Panc1 (cell line): ENCODE results near the gene EXOSC3. TPM values are rescaled to one million over a fixed set of nuclear protein-coding genes. Genes with fewer than 3 reads are reported as not detected.
A peak's percentile ranks its signal among the peaks of the same experiment; 100 is the strongest.
"Not testable (repeated sequence)": the region's sequence is repeated elsewhere in the genome, so short reads cannot be mapped to it uniquely, and the experiment has no call there.

Experiments used
- ATAC-seq: fragments of 200-7000 bp; cut with Tn5 transposase; 2 replicates; pipeline ENCODE4 v1.9.1; 2020; ENCODE audit warnings: mild to moderate bottlenecking, moderate library complexity
- BruUV-seq: library from RNA; stranded (reverse); fragments of 400-500 nt; replicated peaks from 2 replicates; lab custom pipeline; 2021; lab: Mats Ljungman, UMichigan
- CTCF ChIA-PET: fragments of 300-600 bp; sonication (Branson Sonifier 250); formaldehyde crosslinking; loops from one replicate; lab custom pipeline; 2022; ENCODE audit warnings: antibody characterized with exemption; lab: Charles Lee
- POLR2A ChIA-PET: fragments of 300-600 bp; sonication (Branson Sonifier 250); formaldehyde crosslinking; loops from one replicate; lab custom pipeline; 2022; ENCODE audit warnings: antibody characterized with exemption; lab: Charles Lee
- DNase-seq: peaks from one replicate; pipeline ENCODE4 v3.0.0-alpha.2; 2010; ENCODE audit warnings: low read depth, low spot score
- H3K27ac ChIP-seq: 2 replicates; pipeline ENCODE4 v1.5.1; 2011; ENCODE audit warnings: mild to moderate bottlenecking, low read length, inconsistent platforms
- H3K27me3 ChIP-seq: fragments of 200-500 bp; sonication (Bioruptor generic); 2 replicates; pipeline ENCODE4 v1.6.0; 2014; ENCODE audit warnings: low read length, inconsistent platforms; ENCODE audit not compliant: control insufficient read depth, insufficient read depth
- H3K36me3 ChIP-seq: fragments of 200-500 bp; sonication (Bioruptor generic); 2 replicates; pipeline ENCODE4 v1.5.1; 2014; ENCODE audit warnings: inconsistent platforms, mild to moderate bottlenecking, low read length, moderate library complexity; ENCODE audit not compliant: control insufficient read depth, insufficient read depth
- H3K4me1 ChIP-seq: 2 replicates; pipeline ENCODE4 v1.5.1; 2011; ENCODE audit warnings: inconsistent platforms, mild to moderate bottlenecking, low read length, moderate library complexity; ENCODE audit not compliant: control insufficient read depth, insufficient read depth
- H3K4me3 ChIP-seq, 2 experiments: 2 replicates each; pipeline ENCODE4 v1.5.1; 2011 to 2012; ENCODE audit warnings: low read depth in 2 of 2, low read length in 2 of 2, mild to moderate bottlenecking in 2 of 2, inconsistent platforms in 1 of 2, moderate library complexity in 1 of 2
- H3K9me3 ChIP-seq: fragments of 200-500 bp; sonication (Bioruptor generic); 2 replicates; pipeline ENCODE4 v1.5.1; 2014; ENCODE audit warnings: low read depth, mild to moderate bottlenecking, inconsistent platforms, low read length, moderate library complexity; ENCODE audit not compliant: control insufficient read depth, insufficient read depth
- POLR2AphosphoS5 ChIP-seq: IDR thresholded peaks from 2 replicates; pipeline ENCODE4 v1.6.1; 2012; ENCODE audit warnings: mild to moderate bottlenecking, low read depth, low read length, moderate library complexity
- REST ChIP-seq, 2 experiments: IDR thresholded peaks; 2 replicates each; pipeline ENCODE4 v1.6.1; 2011 to 2012; ENCODE audit warnings: low read depth in 2 of 2, control low read depth in 1 of 2, low read length in 1 of 2, mild to moderate bottlenecking in 1 of 2, moderate library complexity in 1 of 2; ENCODE audit not compliant: insufficient read depth in 1 of 2
- SIN3A ChIP-seq: IDR thresholded peaks from 2 replicates; pipeline ENCODE4 v1.6.1; 2012; ENCODE audit warnings: low read depth, mild to moderate bottlenecking, low read length, moderate library complexity, borderline replicate concordance; ENCODE audit not compliant: insufficient read depth
- TCF7L2 ChIP-seq: IDR thresholded peaks from 2 replicates; pipeline ENCODE4 v1.6.1; 2011; ENCODE audit warnings: mild to moderate bottlenecking, low read depth, low read length, inconsistent platforms
- in situ Hi-C: cut with HindIII; loops from 2 replicates; pipeline ENCODE4 v1.10.0; 2016; ENCODE audit warnings: low sequenced_read_pairs, low pct_unique_long_range_greater_than_20kb
- intact Hi-C: fragments of 100-400 bp; cut with micrococcal nuclease; formaldehyde crosslinking; loops from one replicate; pipeline ENCODE4 v1.10.0; 2022; ENCODE audit not compliant: unreplicated experiment
- total RNA-seq: library from RNA; stranded (reverse); gene quantifications from one replicate; pipeline ENCODE4 v1.2.1, GENCODE V29; 2021; ENCODE audit not compliant: unreplicated experiment
- TF ChIP-seq, protein P1 (sequence below): fragments of 450-650 bp; IDR thresholded peaks from 2 replicates; pipeline ENCODE4 v1.5.1; 2017; ENCODE audit warnings: mild to moderate bottlenecking

The EXOSC3 gene
- total RNA-seq, 1 experiment from 2014 or later, result 45.3 TPM

DNA sequence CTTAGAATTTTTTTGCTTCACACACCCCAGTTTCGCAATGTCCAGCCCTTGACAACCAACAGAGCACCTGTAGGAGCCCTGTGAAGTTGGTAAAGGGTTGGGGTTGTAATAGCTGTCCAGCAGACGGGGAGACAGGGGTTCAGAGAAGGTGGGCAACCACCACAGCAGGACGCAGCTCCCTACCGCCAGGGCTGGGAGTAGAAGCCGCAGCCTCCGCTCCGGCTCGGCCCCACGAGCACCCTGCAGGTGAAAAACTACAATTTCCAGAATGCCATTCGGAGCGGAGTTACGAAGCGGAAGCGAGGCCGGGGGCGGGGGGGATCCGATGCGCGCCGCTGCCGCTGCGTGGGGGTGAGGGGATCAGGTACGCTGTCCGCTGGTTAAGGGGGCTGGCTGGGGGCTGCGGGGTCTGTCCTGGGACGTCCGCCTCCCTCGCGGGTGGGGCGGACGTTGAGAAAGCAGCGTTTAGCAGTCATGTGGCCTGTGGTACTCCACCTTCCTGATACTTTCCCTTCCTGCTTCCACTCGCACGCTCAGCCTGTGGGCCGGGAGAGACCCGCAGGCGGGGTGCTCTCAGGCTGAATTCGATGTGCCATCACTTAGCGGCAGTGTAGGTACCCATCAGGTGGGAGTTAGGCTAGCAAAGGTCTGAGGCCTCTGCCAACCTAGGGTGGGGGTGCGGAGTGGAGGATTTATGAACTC, 31.2 kb downstream of the EXOSC3 start, which contains the start of gene TRMT10B:
TSS of gene TRMT10B (plus strand) at position 317 of the 702 bp plus-strand sequence. CDS start 8,127 bp downstream, outside the sequence.
- POLR2A ChIA-PET, result interaction anchor here (0.7 kb wide), 3 partner anchors 10 to 646 kb away, joined by 3 to 13 read pairs (median 4); no protein-coding TSS in a partner anchor
- Histone ChIP-seq H3K27me3 (no peaks in the 10 kb centered on the region), H3K4me1 (peaks cover 8% of the 10 kb centered on the region), H3K36me3 (no peaks in the 10 kb centered on the region), H3K4me3 (peak within 1 kb of the TSS; percentile 81 to 95), H3K9me3 (no peaks in the 10 kb centered on the region), H3K27ac (peak within 1 kb of the TSS; percentile 98)
- CTCF ChIA-PET, result no interaction called here
- DNase-seq, result no peak
- TF ChIP-seq REST (IDR thresholded peaks at IDR 0.05; ENCODE audit: insufficient read depth in 1 of 2, low read depth in 2 of 2, low read length in 1 of 2) (no peak), POLR2AphosphoS5 (peak; percentile 82)
- TSS peak; percentile 85 for BruUV-seq
- peak; percentile 96 for ATAC-seq
- in situ Hi-C loops, result no loop called here
- intact Hi-C loops, result no loop called here

- ATAC-seq (no peak), DNase-seq (no peak)
- CTCF ChIA-PET, result no interaction called here
- in situ Hi-C loops, result no loop called here
- Histone ChIP-seq H3K4me3 (peak overlapping the region; percentile 81 to 95), H3K9me3 (no peaks in the 10 kb centered on the region), H3K36me3 (no peaks in the 10 kb centered on the region), H3K4me1 (peaks cover 8% of the 10 kb centered on the region), H3K27me3 (no peaks in the 10 kb centered on the region), H3K27ac (peak overlapping the region; percentile 98)
- TF ChIP-seq, protein P1, sequence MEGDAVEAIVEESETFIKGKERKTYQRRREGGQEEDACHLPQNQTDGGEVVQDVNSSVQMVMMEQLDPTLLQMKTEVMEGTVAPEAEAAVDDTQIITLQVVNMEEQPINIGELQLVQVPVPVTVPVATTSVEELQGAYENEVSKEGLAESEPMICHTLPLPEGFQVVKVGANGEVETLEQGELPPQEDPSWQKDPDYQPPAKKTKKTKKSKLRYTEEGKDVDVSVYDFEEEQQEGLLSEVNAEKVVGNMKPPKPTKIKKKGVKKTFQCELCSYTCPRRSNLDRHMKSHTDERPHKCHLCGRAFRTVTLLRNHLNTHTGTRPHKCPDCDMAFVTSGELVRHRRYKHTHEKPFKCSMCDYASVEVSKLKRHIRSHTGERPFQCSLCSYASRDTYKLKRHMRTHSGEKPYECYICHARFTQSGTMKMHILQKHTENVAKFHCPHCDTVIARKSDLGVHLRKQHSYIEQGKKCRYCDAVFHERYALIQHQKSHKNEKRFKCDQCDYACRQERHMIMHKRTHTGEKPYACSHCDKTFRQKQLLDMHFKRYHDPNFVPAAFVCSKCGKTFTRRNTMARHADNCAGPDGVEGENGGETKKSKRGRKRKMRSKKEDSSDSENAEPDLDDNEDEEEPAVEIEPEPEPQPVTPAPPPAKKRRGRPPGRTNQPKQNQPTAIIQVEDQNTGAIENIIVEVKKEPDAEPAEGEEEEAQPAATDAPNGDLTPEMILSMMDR, result no peak
- TF ChIP-seq TCF7L2 (no peak), POLR2AphosphoS5 (no peak), SIN3A (no peak), REST (IDR thresholded peaks at IDR 0.05; ENCODE audit: insufficient read depth in 1 of 2, low read depth in 2 of 2, low read length in 1 of 2) (no peak)
- POLR2A ChIA-PET, result interaction anchor here (0.7 kb wide), 3 partner anchors 10 to 645 kb away, joined by 3 to 13 read pairs (median 4); no protein-coding TSS in a partner anchor
- intact Hi-C loops, result no loop called here
- no TSS peak for BruUV-seq
Measured at GRCh38 chr9:37752642-37753488, 32.0 kb downstream of the EXOSC3 start.

DNA sequence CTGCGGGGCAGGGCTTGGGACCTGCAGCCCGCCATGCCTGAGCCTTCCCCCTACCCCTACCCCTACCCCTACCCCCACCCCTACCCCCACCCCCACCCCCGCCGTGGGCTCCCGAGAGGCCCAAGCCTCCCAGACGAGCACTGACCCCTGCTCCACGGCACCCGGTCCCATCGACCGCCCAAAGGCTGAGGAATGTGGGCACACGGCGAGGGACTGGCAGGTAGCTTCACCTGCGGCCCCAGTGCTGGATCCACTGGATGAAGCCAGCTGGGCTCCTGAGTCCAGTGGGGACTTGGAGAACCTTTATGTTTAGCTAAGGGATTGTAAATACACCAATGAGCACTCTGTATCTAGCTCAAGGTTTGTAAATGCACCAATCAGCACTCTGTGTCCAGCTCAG, 32.8 kb downstream of the EXOSC3 start:
- POLR2A ChIA-PET, H3K36me3 ChIP-seq, intact Hi-C loops, H3K27ac ChIP-seq, CTCF ChIA-PET, in situ Hi-C loops, H3K4me3 ChIP-seq, DNase-seq, BruUV-seq, H3K9me3 ChIP-seq, H3K27me3 ChIP-seq, ATAC-seq: not testable (repeated sequence)
- H3K4me1 ChIP-seq, result peaks cover 11% of the 10 kb centered on the region
